Smooth muscle cell (in vitro differentiated cells): Measurements from ENCODE around the gene OR2T8. TPM values are rescaled to one million over a fixed set of nuclear protein-coding genes. Genes with fewer than 3 reads are reported as not detected.

Experiments used
- DNase-seq: peaks from one replicate; lab custom pipeline; 2025; ENCODE audit not compliant: unreplicated experiment; lab: John Stamatoyannopoulos, UW
- H2AFZ ChIP-seq: fragments of 200-600 bp; sonication (generic); 2 replicates; pipeline ENCODE4 v1.6.0; 2016; ENCODE audit warnings: antibody characterized with exemption, low read depth, mild to moderate bottlenecking
- H3F3A ChIP-seq: fragments of 200-600 bp; sonication (generic); 2 replicates; pipeline ENCODE4 v1.6.0; 2017; ENCODE audit warnings: antibody characterized with exemption, low read depth
- H3K27ac ChIP-seq: fragments of 200-600 bp; sonication (generic); 2 replicates; pipeline ENCODE4 v1.5.1; 2016; ENCODE audit warnings: low read depth, mild to moderate bottlenecking
- H3K27me3 ChIP-seq: fragments of 200-600 bp; sonication (generic); 2 replicates; pipeline ENCODE4 v1.6.1; 2016; ENCODE audit warnings: low read depth, mild to moderate bottlenecking
- H3K36me3 ChIP-seq: fragments of 200-600 bp; sonication (generic); 2 replicates; pipeline ENCODE4 v1.5.1; 2016; ENCODE audit warnings: low read depth
- H3K4me1 ChIP-seq: fragments of 200-600 bp; sonication (generic); 2 replicates; pipeline ENCODE4 v1.5.1; 2016; ENCODE audit warnings: low read depth
- H3K4me2 ChIP-seq: fragments of 200-600 bp; sonication (generic); 2 replicates; pipeline ENCODE4 v1.6.0; 2016; ENCODE audit warnings: mild to moderate bottlenecking
- H3K4me3 ChIP-seq: fragments of 200-600 bp; sonication (generic); 2 replicates; pipeline ENCODE4 v1.5.1; 2016; ENCODE audit warnings: mild to moderate bottlenecking
- H3K79me2 ChIP-seq: fragments of 200-600 bp; sonication (generic); 2 replicates; pipeline ENCODE4 v1.6.0; 2016; ENCODE audit warnings: low read depth, mild to moderate bottlenecking
- H3K9ac ChIP-seq: fragments of 200-600 bp; sonication (generic); 2 replicates; pipeline ENCODE4 v1.6.0; 2016; ENCODE audit warnings: low read depth
- H3K9me3 ChIP-seq: fragments of 200-600 bp; sonication (generic); replicated peaks from 2 replicates; pipeline ENCODE4 v1.5.1; 2016; ENCODE audit warnings: low read depth
- H4K20me1 ChIP-seq: fragments of 200-600 bp; sonication (generic); 2 replicates; pipeline ENCODE4 v1.6.0; 2016; ENCODE audit warnings: low read depth
- CTCF ChIP-seq: fragments of 200-600 bp; sonication (generic); IDR thresholded peaks from 2 replicates; pipeline ENCODE4 v1.5.1; 2017; ENCODE audit warnings: borderline replicate concordance, mild to moderate bottlenecking, antibody characterized with exemption; ENCODE audit not compliant: insufficient read depth, poor library complexity, severe bottlenecking
- WGBS: methylation state at CpG from one replicate; pipeline ENCODE4 v1.1.7; 2016; ENCODE audit warnings: low lambda C conversion rate; 5-methylcytosine and 5-hydroxymethylcytosine counted together
- polyA plus RNA-seq: library from polyadenylated mRNA; unstranded; fragments of >200 nt; fragmentation: Nextera tagmentation; extraction: Ambion mirVana; gene quantifications from 2 replicates; pipeline ENCODE4 v1.2.1, GENCODE V29; 2016
- total RNA-seq: library from RNA; depleted of rRNA; stranded (reverse); fragments of >200 nt; gene quantifications from 2 replicates; pipeline ENCODE4 v1.2.3, GENCODE V29; 2014

OR2T8 gene
- total and polyA plus RNA-seq, 2 experiments from 2014 or later = not detected

DNA sequence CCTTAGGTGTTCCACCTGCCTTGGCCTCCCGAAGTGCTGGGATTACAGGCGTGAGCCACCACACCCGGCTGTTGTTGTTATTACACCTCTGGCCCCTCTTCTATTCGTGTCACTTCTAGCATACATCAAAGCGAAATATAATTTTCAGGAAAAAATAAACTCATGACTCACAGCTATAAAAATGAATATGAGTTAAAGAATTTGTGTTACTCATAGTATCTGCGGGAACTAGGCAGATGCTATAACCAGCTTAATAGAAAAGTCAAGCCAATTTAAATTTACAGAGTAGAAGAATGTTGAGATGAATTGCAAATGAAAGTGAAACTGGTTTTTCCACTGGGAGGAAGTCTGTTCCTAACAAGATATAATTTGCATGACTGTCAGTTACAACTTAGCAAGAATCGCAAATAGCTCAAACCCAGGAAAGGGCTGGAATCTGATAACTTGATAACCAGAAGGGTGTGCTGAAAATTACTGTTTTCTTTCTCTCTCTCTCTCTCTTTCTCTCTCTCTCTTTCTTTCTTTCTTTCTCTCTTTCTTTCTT lies 13.5 kb upstream of the OR2T8 start:
- TF ChIP-seq CTCF = no peak
- Histone ChIP-seq H4K20me1 (no peaks in the 10 kb centered on the region), H3F3A (no peaks in the 10 kb centered on the region), H3K79me2 (no peaks in the 10 kb centered on the region), H3K36me3 (no peaks in the 10 kb centered on the region), H3K4me2 (no peak overlapping the region), H3K27me3 (no peaks in the 10 kb centered on the region), H3K27ac (no peak overlapping the region), H3K9ac (no peak overlapping the region), H3K4me3 (no peak overlapping the region), H3K9me3 (peaks cover 6% of the 10 kb centered on the region), H2AFZ (no peak overlapping the region), H3K4me1 (no peaks in the 10 kb centered on the region)
- WGBS = 63% methylated on average over 7 of the region's 7 CpGs
- no peak for DNase-seq

DNA sequence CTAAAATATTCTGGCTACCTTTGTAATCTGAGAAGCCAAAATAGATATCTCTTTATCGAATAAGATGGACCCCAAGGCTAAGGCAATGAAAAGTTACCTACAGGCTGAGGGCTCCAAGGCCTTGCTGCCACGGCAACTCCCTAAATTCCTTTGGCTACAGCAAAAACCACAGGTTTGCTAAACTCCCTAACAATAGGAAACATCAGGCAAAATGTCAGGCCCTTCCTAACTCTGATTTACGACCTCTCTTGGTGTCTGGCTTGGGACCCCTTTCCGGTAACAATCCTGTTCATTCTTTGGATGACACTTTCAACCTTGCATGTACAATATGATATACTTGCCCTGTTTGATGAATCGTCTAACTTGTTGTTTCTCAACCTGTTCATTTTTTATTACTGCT lies 11.3 kb upstream of the OR2T8 start:
- H3K4me2 ChIP-seq = no peak overlapping the region
- DNase-seq = no peak
- no peak overlapping the region for H3K27ac ChIP-seq
- H3K4me1 ChIP-seq = no peaks in the 10 kb centered on the region
- no peaks in the 10 kb centered on the region for H3K79me2 ChIP-seq
- H3K9me3 ChIP-seq = peaks cover 17% of the 10 kb centered on the region
- H3K4me3 ChIP-seq = no peak overlapping the region
- no peaks in the 10 kb centered on the region for H4K20me1 ChIP-seq
- no peak for TF ChIP-seq CTCF
- no peaks in the 10 kb centered on the region for H3K36me3 ChIP-seq
- 73% methylated on average over 5 of the region's 5 CpGs for WGBS
- H3K27me3 ChIP-seq = no peaks in the 10 kb centered on the region
- H3K9ac ChIP-seq = no peak overlapping the region
- no peak overlapping the region for H2AFZ ChIP-seq
- H3F3A ChIP-seq = no peaks in the 10 kb centered on the region

GRCh38 chr1:247913786-247914185 lies 6.3 kb upstream of the OR2T8 start:
- 46% methylated on average over 2 of the region's 2 CpGs for WGBS
- Histone ChIP-seq H3K36me3 (no peaks in the 10 kb centered on the region), H3K9me3 (peaks cover 14% of the 10 kb centered on the region), H2AFZ (no peak overlapping the region), H3K27ac (no peak overlapping the region), H3K4me1 (no peaks in the 10 kb centered on the region), H3K27me3 (no peaks in the 10 kb centered on the region), H3K79me2 (no peaks in the 10 kb centered on the region), H3K4me2 (no peak overlapping the region), H3K4me3 (no peak overlapping the region), H4K20me1 (no peaks in the 10 kb centered on the region), H3K9ac (no peak overlapping the region), H3F3A (no peaks in the 10 kb centered on the region)
- DNase-seq = no peak
- TF ChIP-seq CTCF = no peak

DNA sequence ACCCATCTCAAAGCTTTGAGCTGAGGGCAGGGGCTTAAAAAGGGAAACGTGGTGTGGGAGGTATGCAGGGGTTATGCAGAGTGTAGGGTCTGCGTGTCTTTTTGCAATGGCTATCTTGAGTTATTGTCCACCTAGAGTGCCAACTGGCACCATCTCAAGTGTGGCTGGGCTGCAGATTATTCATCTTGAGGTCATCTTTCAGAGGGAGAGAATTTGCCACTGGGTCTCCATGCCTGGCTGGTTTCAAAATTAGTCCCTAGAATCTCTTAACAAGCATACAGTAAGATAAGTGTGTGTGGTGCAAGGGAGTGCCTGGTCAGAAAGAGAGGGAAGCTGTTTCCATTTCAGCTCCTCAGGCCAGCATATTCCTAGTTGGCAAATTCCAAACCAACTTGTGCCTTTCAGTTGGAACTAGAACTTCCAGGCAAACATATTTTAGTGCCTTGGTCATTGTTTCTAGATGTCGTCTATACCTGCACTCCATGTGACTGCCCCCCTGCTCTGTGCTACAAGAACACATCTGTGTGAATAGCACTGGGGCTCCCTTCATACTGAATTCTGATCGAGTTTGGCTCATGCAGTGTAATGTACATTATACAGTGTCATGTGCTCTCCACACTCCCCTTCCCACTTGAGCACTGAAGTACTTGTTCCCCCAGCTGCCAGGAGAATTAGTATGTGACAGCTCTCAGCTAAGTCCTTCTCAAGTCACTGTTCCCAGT lies 5.0 kb upstream of the OR2T8 start:
- peaks cover 18% of the 10 kb centered on the region for H3K9me3 ChIP-seq
- no peaks in the 10 kb centered on the region for H3K4me1 ChIP-seq
- H3K79me2 ChIP-seq = no peaks in the 10 kb centered on the region
- no peak overlapping the region for H3K4me2 ChIP-seq
- no peak for DNase-seq
- no peak overlapping the region for H3K27ac ChIP-seq
- H3K36me3 ChIP-seq = no peaks in the 10 kb centered on the region
- no peak for TF ChIP-seq CTCF
- no peak overlapping the region for H2AFZ ChIP-seq
- no peaks in the 10 kb centered on the region for H3F3A ChIP-seq
- 55% methylated on average over 4 of the region's 4 CpGs for WGBS
- H3K27me3 ChIP-seq = no peaks in the 10 kb centered on the region
- no peaks in the 10 kb centered on the region for H4K20me1 ChIP-seq
- no peak overlapping the region for H3K9ac ChIP-seq
- no peak overlapping the region for H3K4me3 ChIP-seq
